Chondrocyte (in vitro differentiated cells): Measurements from ENCODE around the gene HLCS. TPM values are rescaled to one million over a fixed set of nuclear protein-coding genes. Genes with fewer than 3 reads are reported as not detected.
A peak's percentile ranks its signal among the peaks of the same experiment; 100 is the strongest.

ENCODE experiments used
- DNase-seq: peaks from one replicate; pipeline ENCODE4 v3.0.0; 2021; ENCODE audit warnings: mixed read lengths, low spot score
- H3K27ac Mint-ChIP-seq: one replicate; pipeline ENCODE4 v1.8.0; 2021; ENCODE audit warnings: mild to moderate bottlenecking, moderate library complexity, mixed read lengths; ENCODE audit not compliant: unreplicated experiment
- H3K27me3 Mint-ChIP-seq: 2 replicates; pipeline ENCODE4 v1.8.0; 2021; ENCODE audit warnings: low read depth, mixed read lengths
- H3K36me3 Mint-ChIP-seq: 2 replicates; pipeline ENCODE4 v1.8.0; 2021; ENCODE audit warnings: low read depth, mixed read lengths
- H3K4me1 Mint-ChIP-seq: 2 replicates; pipeline ENCODE4 v1.8.0; 2021; ENCODE audit warnings: low read depth, mild to moderate bottlenecking, mixed read lengths
- H3K4me3 Mint-ChIP-seq: one replicate; pipeline ENCODE4 v1.8.0; 2021; ENCODE audit warnings: mild to moderate bottlenecking, moderate library complexity, mixed read lengths; ENCODE audit not compliant: unreplicated experiment
- H3K9me3 Mint-ChIP-seq: 2 replicates; pipeline ENCODE4 v1.8.0; 2021; ENCODE audit warnings: low read depth, mixed read lengths
- CTCF ChIP-seq: fragments of 200-600 bp; sonication (generic); IDR thresholded peaks from 2 replicates; pipeline ENCODE4 v1.5.0; 2021; ENCODE audit warnings: antibody characterized with exemption, mild to moderate bottlenecking, moderate library complexity
- total RNA-seq: library from RNA; stranded (reverse); gene quantifications from 3 replicates; pipeline ENCODE4 v1.2.1, GENCODE V29; 2021

Gene HLCS
- total RNA-seq, 1 donor from 2014 or later, result 30.4 TPM

DNA sequence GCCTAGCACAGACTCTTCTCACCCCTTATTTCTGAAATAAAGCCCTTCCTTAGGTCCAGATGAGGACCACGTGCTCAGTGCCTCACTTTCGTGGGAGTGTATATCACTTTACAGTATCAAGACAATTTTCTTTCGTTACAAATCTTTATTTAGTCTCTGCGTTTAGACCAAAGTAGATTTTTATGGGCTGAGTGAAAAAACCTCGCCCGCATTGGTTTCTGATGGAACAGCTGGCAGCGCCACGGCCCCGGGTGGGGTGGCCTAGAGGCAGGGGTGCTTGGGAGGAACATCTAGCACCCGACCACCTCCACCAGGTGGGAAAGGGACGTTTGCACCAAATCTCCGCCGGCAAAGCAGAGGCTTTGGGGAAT lies 260.0 kb downstream of the HLCS start:
- Mint-ChIP-seq H3K27me3 (peaks cover 81% of the 10 kb centered on the region), H3K9me3 (no peaks in the 10 kb centered on the region), H3K4me1 (peaks cover 26% of the 10 kb centered on the region), H3K27ac (no peak overlapping the region), H3K36me3 (peaks cover 2% of the 10 kb centered on the region), H3K4me3 (no peak overlapping the region)
- peak; percentile 9 for TF ChIP-seq CTCF
- DNase-seq, result no peak

DNA sequence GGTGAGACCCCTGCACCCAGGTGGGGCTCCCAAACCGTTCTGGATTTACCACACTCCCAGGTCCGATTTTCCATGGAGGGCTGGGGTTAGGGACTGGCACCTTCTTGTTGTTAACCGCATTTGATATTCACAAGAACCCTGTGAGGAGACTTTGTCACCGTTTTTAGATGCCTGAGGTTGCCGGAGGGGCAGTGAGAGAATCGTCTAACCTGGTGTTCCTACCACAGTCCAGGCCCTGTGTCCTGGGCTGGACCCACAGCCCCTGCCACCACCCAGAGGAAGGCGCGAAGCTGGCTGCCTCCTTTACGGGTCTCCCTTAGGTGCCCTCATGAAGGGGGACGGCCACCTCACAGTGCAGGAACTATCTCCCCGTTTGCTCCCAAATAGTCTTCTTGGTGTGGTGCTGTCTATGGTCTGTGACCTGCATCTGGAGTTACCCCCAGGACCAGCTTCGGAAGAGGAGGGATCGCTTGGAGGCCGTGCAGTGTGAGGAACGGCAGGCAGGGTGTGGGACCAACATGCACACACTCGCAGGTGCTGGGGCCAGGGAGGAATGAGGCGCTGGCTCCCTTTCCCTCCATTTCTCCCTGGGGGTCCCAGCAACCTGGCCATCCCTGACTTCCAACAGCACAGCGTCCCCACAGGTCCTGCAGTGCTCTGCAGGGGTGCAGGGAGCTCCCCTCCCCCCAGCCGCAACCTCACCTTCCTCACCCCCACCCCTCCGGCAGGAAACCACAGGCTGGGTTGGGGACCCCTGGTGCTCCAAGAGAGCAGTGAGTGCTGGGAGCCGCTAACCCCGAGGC lies 260.6 kb downstream of the HLCS start:
- peaks cover 2% of the 10 kb centered on the region for H3K36me3 Mint-ChIP-seq
- H3K4me1 Mint-ChIP-seq, result peaks cover 27% of the 10 kb centered on the region
- no peaks in the 10 kb centered on the region for H3K9me3 Mint-ChIP-seq
- no peak for DNase-seq
- H3K27ac Mint-ChIP-seq, result no peak overlapping the region
- H3K4me3 Mint-ChIP-seq, result no peak overlapping the region
- peaks cover 78% of the 10 kb centered on the region for H3K27me3 Mint-ChIP-seq
- TF ChIP-seq CTCF, result peak; percentile 59

DNA sequence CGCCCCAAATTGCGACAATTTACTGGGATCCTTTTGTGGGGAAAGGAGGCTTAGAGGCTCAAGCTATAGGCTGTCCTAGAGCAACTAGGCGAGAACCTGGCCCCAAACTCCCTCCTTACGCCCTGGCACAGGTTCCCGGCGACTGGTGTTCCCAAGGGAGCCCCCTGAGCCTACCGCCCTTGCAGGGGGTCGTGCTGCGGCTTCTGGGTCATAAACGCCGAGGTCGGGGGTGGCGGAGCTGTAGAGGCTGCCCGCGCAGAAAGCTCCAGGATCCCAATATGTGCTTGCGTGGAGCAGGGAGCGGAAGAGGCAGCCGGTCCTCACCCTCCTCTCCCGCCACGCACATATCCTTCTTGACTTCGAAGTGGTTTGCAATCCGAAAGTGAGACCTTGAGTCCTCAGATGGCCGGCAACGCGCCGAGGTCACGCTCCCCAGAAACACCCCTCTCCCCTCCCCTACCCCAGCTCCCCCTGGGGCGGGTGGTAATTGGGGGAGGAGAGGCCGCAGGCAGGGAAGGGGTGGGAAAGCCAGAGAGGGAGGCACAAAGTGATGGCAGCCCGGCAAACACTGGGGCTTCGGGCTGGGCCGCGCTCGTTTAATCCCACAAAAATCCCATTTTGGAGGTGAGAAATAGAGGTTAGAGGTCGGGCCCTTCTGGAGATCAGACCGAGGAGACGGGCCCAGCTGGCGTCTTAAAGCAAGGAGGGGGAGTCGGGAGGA lies 261.4 kb downstream of the HLCS start:
- H3K36me3 Mint-ChIP-seq, result peaks cover 2% of the 10 kb centered on the region
- no peaks in the 10 kb centered on the region for H3K9me3 Mint-ChIP-seq
- no peak for TF ChIP-seq CTCF
- H3K27me3 Mint-ChIP-seq, result peaks cover 77% of the 10 kb centered on the region
- peaks cover 28% of the 10 kb centered on the region for H3K4me1 Mint-ChIP-seq
- no peak overlapping the region for H3K27ac Mint-ChIP-seq
- no peak for DNase-seq
- no peak overlapping the region for H3K4me3 Mint-ChIP-seq

GRCh38 chr21:36704281-36704957 lies 262.1 kb downstream of the HLCS start:
- Mint-ChIP-seq H3K27me3 (peaks cover 73% of the 10 kb centered on the region), H3K36me3 (peaks cover 2% of the 10 kb centered on the region), H3K4me1 (peaks cover 31% of the 10 kb centered on the region), H3K4me3 (no peak overlapping the region), H3K27ac (no peak overlapping the region), H3K9me3 (no peaks in the 10 kb centered on the region)
- no peak for TF ChIP-seq CTCF
- DNase-seq, result no peak

GRCh38 chr21:36703626-36704280 lies 262.7 kb downstream of the HLCS start:
- H3K4me3 Mint-ChIP-seq, result no peak overlapping the region
- peaks cover 2% of the 10 kb centered on the region for H3K36me3 Mint-ChIP-seq
- H3K9me3 Mint-ChIP-seq, result no peaks in the 10 kb centered on the region
- no peak for TF ChIP-seq CTCF
- H3K27me3 Mint-ChIP-seq, result peaks cover 72% of the 10 kb centered on the region
- no peak for DNase-seq
- H3K27ac Mint-ChIP-seq, result no peak overlapping the region
- H3K4me1 Mint-ChIP-seq, result peaks cover 31% of the 10 kb centered on the region
